K562 (cell line): Measurements from ENCODE around the gene ACOT7. TPM values are rescaled to one million over a fixed set of nuclear protein-coding genes. Genes with fewer than 3 reads are reported as not detected.

ENCODE experiments used
- ATAC-seq: fragments of 200-7000 bp; cut with Tn5 transposase; 3 replicates; pipeline ENCODE4 v1.9.1; 2020; ENCODE audit warnings: moderate library complexity
- BruUV-seq: library from RNA; stranded (reverse); fragments of 400-500 nt; replicated peaks from 2 replicates; lab custom pipeline; 2021; lab: Mats Ljungman, UMichigan
- CTCF ChIA-PET: fragments of 300-600 bp; formaldehyde crosslinking; extraction: SDS; loops from one replicate; lab custom pipeline; 2021; ENCODE audit warnings: low intra/inter-chr PET ratio; lab: Yijun Ruan, JAX
- POLR2A ChIA-PET: fragments of 300-600, 350-650 bp; sonication (Branson Sonifier 250); formaldehyde crosslinking; extraction: SDS; loops from one replicate; lab custom pipeline; 2021; ENCODE audit warnings: antibody characterized with exemption, inconsistent platforms; lab: Yijun Ruan, JAX
- DNase-seq, 4 experiments: peaks; one replicate each; pipeline versions ENCODE4 v3.0.0 to v3.0.0-alpha.2; 2011 to 2018; ENCODE audit warnings: low spot score in 3 of 4, mixed read lengths in 3 of 4; ENCODE audit errors: extremely low read depth in 1 of 4
- FAIRE-seq: peaks from 2 replicates; lab custom pipeline; 2011; peaks lifted over from hg19 to GRCh38; lab: Jason Lieb, UNC
- H2AFZ ChIP-seq: 2 replicates; pipeline ENCODE4 v1.6.0; 2011; ENCODE audit warnings: low read depth, low read length, control low read depth, inconsistent platforms
- H3K27ac ChIP-seq: fragments of 200-600 bp; 3 replicates; pipeline ENCODE4 v1.8.0; 2011; ENCODE audit warnings: low read depth, mild to moderate bottlenecking, control low read depth, inconsistent platforms, low read length, moderate library complexity, mixed read lengths; ENCODE audit errors: extremely low read depth
- H3K27me3 ChIP-seq, 2 experiments: fragments of 300-600 bp in 1 of 2; 2 replicates in 1 of 2; 3 replicates in 1 of 2; pipeline versions ENCODE4 v1.6.0 to v1.8.0; 2011; ENCODE audit warnings: inconsistent platforms in 2 of 2, low read length in 2 of 2, mild to moderate bottlenecking in 1 of 2, mixed read lengths in 1 of 2, moderate library complexity in 1 of 2; ENCODE audit not compliant: control insufficient read depth in 2 of 2, insufficient read depth in 2 of 2
- H3K36me3 ChIP-seq: fragments of 300-600 bp; 3 replicates; pipeline ENCODE4 v1.8.0; 2011; ENCODE audit warnings: mild to moderate bottlenecking, low read length, inconsistent platforms; ENCODE audit not compliant: control insufficient read depth, insufficient read depth
- H3K4me1 ChIP-seq, 2 experiments: fragments of 200-600 bp in 1 of 2; replicated peaks in 1 of 2; 2 replicates in 1 of 2; 3 replicates in 1 of 2; pipeline versions ENCODE4 v1.5.1 to v1.8.0; 2011; ENCODE audit warnings: inconsistent platforms in 2 of 2, low read length in 2 of 2, mild to moderate bottlenecking in 1 of 2, mixed read lengths in 1 of 2, moderate library complexity in 1 of 2; ENCODE audit not compliant: control insufficient read depth in 2 of 2, insufficient read depth in 2 of 2
- H3K4me2 ChIP-seq: 2 replicates; pipeline ENCODE4 v1.6.1; 2011; ENCODE audit warnings: low read length, control low read depth, inconsistent platforms, mixed read lengths; ENCODE audit not compliant: insufficient read depth
- H3K4me3 ChIP-seq: fragments of 200-600 bp; sonication (generic), shearing (Covaris generic); 2 replicates; pipeline ENCODE4 v1.5.1; 2016; ENCODE audit warnings: control low read depth, inconsistent platforms
- H3K79me2 ChIP-seq: fragments of 200-600 bp; 3 replicates; pipeline ENCODE4 v1.8.0; 2011; ENCODE audit warnings: low read length, inconsistent platforms; ENCODE audit not compliant: control insufficient read depth, insufficient read depth
- H3K9ac ChIP-seq, 2 experiments: 2 replicates each; pipeline versions ENCODE4 v1.6.0 to v1.6.1; 2011; ENCODE audit warnings: low read depth in 2 of 2, low read length in 2 of 2, control low read depth in 1 of 2, inconsistent platforms in 1 of 2, mild to moderate bottlenecking in 1 of 2, mixed read lengths in 1 of 2; ENCODE audit not compliant: insufficient read depth in 1 of 2
- H3K9me1 ChIP-seq: one replicate; pipeline ENCODE4 v1.6.0; 2011; ENCODE audit warnings: inconsistent platforms, mild to moderate bottlenecking, low read length, moderate library complexity; ENCODE audit not compliant: control insufficient read depth, insufficient read depth
- H3K9me3 ChIP-seq: replicated peaks from 2 replicates; pipeline ENCODE4 v1.5.1; 2011; ENCODE audit warnings: low read depth, low read length, inconsistent platforms; ENCODE audit not compliant: control insufficient read depth, insufficient read depth
- H4K20me1 ChIP-seq: replicated peaks from 2 replicates; pipeline ENCODE4 v1.6.1; 2011; ENCODE audit warnings: low read length, inconsistent platforms, mixed read lengths; ENCODE audit not compliant: control insufficient read depth, insufficient read depth
- ELF4 ChIP-seq: fragments of 450-650 bp; formaldehyde crosslinking; IDR thresholded peaks from 2 replicates; pipeline ENCODE4 v1.4.0; 2022; ENCODE audit warnings: missing genetic modification characterization
- EP300 ChIP-seq: IDR thresholded peaks from 2 replicates; pipeline ENCODE4 v1.6.1; 2012; ENCODE audit warnings: low read length, improper control_type of control experiment
- FIP1L1 ChIP-seq: fragments of 200-400 bp; formaldehyde crosslinking; IDR thresholded peaks from 2 replicates; pipeline ENCODE4 v1.6.1; 2018; ENCODE audit warnings: mild to moderate bottlenecking, low read depth, low read length; ENCODE audit not compliant: poor library complexity, severe bottlenecking
- MEIS2 ChIP-seq: fragments of 450-650 bp; IDR thresholded peaks from 2 replicates; pipeline ENCODE4 v1.6.1; 2014; ENCODE audit warnings: mild to moderate bottlenecking; ENCODE audit not compliant: partially characterized antibody
- POLR3A ChIP-seq: IDR thresholded peaks from 2 replicates; pipeline ENCODE4 v1.6.1; 2011; ENCODE audit warnings: borderline replicate concordance, mild to moderate bottlenecking, moderate library complexity; ENCODE audit not compliant: insufficient read length, insufficient read depth; ENCODE audit errors: extremely low read depth
- PRMT5 ChIP-seq: sonication (generic); formaldehyde crosslinking; IDR thresholded peaks from 2 replicates; pipeline ENCODE4 v1.5.0; 2020; ENCODE audit warnings: missing genetic modification reagents
- RFX5 ChIP-seq: IDR thresholded peaks from 2 replicates; pipeline ENCODE4 v1.6.1; 2011; ENCODE audit warnings: low read depth, mild to moderate bottlenecking, improper control_type of control experiment, low read length
- SETDB1 ChIP-seq: IDR thresholded peaks from one replicate; pipeline ENCODE4 v1.6.1; 2012; ENCODE audit warnings: low read length, control low read depth, inconsistent platforms
- ZBTB8A ChIP-seq: fragments of 450-650 bp; IDR thresholded peaks from 2 replicates; pipeline ENCODE4 v1.6.1; 2018; ENCODE audit warnings: mild to moderate bottlenecking, moderate library complexity; ENCODE audit not compliant: partially characterized antibody
- ZC3H11A ChIP-seq: IDR thresholded peaks from 2 replicates; pipeline ENCODE4 v1.6.1; 2012; ENCODE audit warnings: low read depth, low read length, improper control_type of control experiment
- WGBS: fragments of 100-300 bp; shearing (Covaris generic); methylation state at CpG from one replicate; pipeline ENCODE4 v1.1.6; 2016; ENCODE audit warnings: low coverage, mixed read lengths; ENCODE audit not compliant: insufficient coverage; ENCODE audit errors: missing lambda C conversion rate; 5-methylcytosine and 5-hydroxymethylcytosine counted together
- in situ Hi-C: fragments of 300-500 bp; cut with MboI; formaldehyde crosslinking; loops from 4 replicates; pipeline ENCODE4 v1.15.0; 2018; ENCODE audit warnings: inconsistent platforms, mixed read lengths
- intact Hi-C: fragments of 100-400 bp; cut with micrococcal nuclease; formaldehyde crosslinking; loops from 2 replicates; pipeline ENCODE4 v1.14.2; 2022
- polyA plus RNA-seq, 8 experiments: library from polyadenylated mRNA; depleted of rRNA in 4 of 8; stranded (reverse) in 5 of 8; unstranded in 3 of 8; fragments of >200 nt; fragmentation: Nextera tagmentation in 2 of 8; fragmentation: Illumina TruSeq in 1 of 8; extraction: Ambion mirVana in 2 of 8; extraction: Trizol in 1 of 8; gene quantifications; 2 replicates each; pipeline versions ENCODE4 v1.2.1 to v1.2.3, GENCODE V29; 2011 to 2014; ENCODE audit warnings: inconsistent platforms in 1 of 8, missing spikeins in 1 of 8
- total RNA-seq, 7 experiments: library from RNA; depleted of rRNA in 6 of 7; stranded (reverse); fragments of >200 nt in 6 of 7; fragmentation: Illumina TruSeq in 2 of 7; extraction: Trizol in 2 of 7; gene quantifications; 2 replicates each; pipeline versions ENCODE4 v1.2.1 to v1.2.3, GENCODE V29; 2011 to 2021; ENCODE audit warnings: low replicate concordance in 1 of 7
- TF ChIP-seq, protein P1 (sequence below): fragments of 450-650 bp; IDR thresholded peaks from 2 replicates; pipeline ENCODE4 v1.6.1; 2016; ENCODE audit warnings: mild to moderate bottlenecking, moderate library complexity

Gene ACOT7
- total and polyA plus RNA-seq, 9 of the 15 experiments (the other 6 are each of a cell fraction or from before 2014, with no cell fraction given), result 7.0 to 92.6 (median 37.2) TPM

DNA sequence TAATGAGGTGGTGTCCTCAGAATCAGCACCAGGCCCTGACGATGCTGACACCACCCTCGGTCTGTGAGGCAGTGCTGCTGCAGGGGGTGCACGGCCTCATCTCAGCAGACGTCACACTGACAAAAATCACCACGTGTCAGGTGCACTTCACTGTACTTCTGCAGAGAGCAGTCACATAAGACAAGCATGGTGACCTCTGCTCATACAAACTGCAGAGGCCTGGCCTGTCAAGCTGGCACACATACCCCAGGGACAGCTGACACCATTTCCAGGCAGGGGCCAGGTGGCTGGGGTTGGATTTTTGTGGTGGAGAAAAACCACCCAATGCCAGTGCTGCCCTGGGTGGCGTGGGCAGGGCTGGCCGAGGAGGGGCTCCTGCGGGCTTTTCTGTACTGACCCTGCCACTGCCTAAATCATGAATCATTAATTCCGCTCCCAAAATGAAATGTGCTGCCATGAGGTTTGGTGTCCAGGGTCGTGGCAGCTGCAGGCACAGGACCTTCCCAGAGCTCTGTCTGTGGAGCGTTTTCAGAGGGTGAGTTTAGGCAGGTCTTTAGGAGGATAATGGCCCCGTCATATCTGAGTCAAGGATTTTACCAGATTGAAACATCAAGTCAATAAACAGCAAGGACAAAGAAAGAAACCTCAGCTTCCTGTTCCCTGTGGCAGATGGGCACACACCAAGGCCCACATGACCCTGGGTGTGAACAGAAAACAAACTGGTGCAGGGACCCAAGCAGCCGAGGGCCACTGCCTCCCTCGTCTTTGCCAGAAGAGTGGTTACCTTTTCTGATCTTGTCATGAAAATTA is 99.3 kb downstream of the ACOT7 start:
- H3K27me3 ChIP-seq, result no peaks in the 10 kb centered on the region
- H3K79me2 ChIP-seq, result no peaks in the 10 kb centered on the region
- intact Hi-C loops, result no loop called here
- 73% methylated on average over 14 of the region's 14 CpGs for WGBS
- in situ Hi-C loops, result no loop called here
- H3K9ac ChIP-seq, result peak overlapping the region in 1 of 2 experiments; percentile 11; a peak in 1 of 4 replicates
- H3K27ac ChIP-seq, result no peak overlapping the region
- peaks cover 0 to 8% of the 10 kb centered on the region in 2 experiments; a peak in 1 of 5 replicates for H3K4me1 ChIP-seq
- ATAC-seq (no peak), DNase-seq (no peak), FAIRE-seq (no peak)
- peaks cover 16% of the 10 kb centered on the region for H4K20me1 ChIP-seq
- H3K4me3 ChIP-seq, result no peak overlapping the region
- CTCF ChIA-PET, result no interaction called here
- no peak overlapping the region for H3K4me2 ChIP-seq
- peaks cover 11% of the 10 kb centered on the region; the same call in 2 of the 3 replicates for H3K36me3 ChIP-seq
- BruUV-seq, result no TSS peak
- H3K9me1 ChIP-seq, result no peaks in the 10 kb centered on the region
- no peaks in the 10 kb centered on the region for H3K9me3 ChIP-seq
- no peak overlapping the region for H2AFZ ChIP-seq
- POLR2A ChIA-PET, result interaction anchor here (0.7 to 0.8 kb wide), 2 partner anchors 9 to 101 kb away, joined by 4 read pairs; no protein-coding TSS in a partner anchor
- TF ChIP-seq EP300, result no peak
- TF ChIP-seq, protein P1, sequence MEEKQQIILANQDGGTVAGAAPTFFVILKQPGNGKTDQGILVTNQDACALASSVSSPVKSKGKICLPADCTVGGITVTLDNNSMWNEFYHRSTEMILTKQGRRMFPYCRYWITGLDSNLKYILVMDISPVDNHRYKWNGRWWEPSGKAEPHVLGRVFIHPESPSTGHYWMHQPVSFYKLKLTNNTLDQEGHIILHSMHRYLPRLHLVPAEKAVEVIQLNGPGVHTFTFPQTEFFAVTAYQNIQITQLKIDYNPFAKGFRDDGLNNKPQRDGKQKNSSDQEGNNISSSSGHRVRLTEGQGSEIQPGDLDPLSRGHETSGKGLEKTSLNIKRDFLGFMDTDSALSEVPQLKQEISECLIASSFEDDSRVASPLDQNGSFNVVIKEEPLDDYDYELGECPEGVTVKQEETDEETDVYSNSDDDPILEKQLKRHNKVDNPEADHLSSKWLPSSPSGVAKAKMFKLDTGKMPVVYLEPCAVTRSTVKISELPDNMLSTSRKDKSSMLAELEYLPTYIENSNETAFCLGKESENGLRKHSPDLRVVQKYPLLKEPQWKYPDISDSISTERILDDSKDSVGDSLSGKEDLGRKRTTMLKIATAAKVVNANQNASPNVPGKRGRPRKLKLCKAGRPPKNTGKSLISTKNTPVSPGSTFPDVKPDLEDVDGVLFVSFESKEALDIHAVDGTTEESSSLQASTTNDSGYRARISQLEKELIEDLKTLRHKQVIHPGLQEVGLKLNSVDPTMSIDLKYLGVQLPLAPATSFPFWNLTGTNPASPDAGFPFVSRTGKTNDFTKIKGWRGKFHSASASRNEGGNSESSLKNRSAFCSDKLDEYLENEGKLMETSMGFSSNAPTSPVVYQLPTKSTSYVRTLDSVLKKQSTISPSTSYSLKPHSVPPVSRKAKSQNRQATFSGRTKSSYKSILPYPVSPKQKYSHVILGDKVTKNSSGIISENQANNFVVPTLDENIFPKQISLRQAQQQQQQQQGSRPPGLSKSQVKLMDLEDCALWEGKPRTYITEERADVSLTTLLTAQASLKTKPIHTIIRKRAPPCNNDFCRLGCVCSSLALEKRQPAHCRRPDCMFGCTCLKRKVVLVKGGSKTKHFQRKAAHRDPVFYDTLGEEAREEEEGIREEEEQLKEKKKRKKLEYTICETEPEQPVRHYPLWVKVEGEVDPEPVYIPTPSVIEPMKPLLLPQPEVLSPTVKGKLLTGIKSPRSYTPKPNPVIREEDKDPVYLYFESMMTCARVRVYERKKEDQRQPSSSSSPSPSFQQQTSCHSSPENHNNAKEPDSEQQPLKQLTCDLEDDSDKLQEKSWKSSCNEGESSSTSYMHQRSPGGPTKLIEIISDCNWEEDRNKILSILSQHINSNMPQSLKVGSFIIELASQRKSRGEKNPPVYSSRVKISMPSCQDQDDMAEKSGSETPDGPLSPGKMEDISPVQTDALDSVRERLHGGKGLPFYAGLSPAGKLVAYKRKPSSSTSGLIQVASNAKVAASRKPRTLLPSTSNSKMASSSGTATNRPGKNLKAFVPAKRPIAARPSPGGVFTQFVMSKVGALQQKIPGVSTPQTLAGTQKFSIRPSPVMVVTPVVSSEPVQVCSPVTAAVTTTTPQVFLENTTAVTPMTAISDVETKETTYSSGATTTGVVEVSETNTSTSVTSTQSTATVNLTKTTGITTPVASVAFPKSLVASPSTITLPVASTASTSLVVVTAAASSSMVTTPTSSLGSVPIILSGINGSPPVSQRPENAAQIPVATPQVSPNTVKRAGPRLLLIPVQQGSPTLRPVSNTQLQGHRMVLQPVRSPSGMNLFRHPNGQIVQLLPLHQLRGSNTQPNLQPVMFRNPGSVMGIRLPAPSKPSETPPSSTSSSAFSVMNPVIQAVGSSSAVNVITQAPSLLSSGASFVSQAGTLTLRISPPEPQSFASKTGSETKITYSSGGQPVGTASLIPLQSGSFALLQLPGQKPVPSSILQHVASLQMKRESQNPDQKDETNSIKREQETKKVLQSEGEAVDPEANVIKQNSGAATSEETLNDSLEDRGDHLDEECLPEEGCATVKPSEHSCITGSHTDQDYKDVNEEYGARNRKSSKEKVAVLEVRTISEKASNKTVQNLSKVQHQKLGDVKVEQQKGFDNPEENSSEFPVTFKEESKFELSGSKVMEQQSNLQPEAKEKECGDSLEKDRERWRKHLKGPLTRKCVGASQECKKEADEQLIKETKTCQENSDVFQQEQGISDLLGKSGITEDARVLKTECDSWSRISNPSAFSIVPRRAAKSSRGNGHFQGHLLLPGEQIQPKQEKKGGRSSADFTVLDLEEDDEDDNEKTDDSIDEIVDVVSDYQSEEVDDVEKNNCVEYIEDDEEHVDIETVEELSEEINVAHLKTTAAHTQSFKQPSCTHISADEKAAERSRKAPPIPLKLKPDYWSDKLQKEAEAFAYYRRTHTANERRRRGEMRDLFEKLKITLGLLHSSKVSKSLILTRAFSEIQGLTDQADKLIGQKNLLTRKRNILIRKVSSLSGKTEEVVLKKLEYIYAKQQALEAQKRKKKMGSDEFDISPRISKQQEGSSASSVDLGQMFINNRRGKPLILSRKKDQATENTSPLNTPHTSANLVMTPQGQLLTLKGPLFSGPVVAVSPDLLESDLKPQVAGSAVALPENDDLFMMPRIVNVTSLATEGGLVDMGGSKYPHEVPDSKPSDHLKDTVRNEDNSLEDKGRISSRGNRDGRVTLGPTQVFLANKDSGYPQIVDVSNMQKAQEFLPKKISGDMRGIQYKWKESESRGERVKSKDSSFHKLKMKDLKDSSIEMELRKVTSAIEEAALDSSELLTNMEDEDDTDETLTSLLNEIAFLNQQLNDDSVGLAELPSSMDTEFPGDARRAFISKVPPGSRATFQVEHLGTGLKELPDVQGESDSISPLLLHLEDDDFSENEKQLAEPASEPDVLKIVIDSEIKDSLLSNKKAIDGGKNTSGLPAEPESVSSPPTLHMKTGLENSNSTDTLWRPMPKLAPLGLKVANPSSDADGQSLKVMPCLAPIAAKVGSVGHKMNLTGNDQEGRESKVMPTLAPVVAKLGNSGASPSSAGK, result no peak
- no peak for TF ChIP-seq SETDB1
- no peak for TF ChIP-seq ZC3H11A
- no peak for TF ChIP-seq MEIS2
- TF ChIP-seq POLR3A, result no peak
- TF ChIP-seq FIP1L1, result no peak
- TF ChIP-seq ELF4 (CRISPR knock-in tag), result no peak
- no peak for TF ChIP-seq RFX5
- TF ChIP-seq PRMT5 (CRISPR knock-in tag), result no peak
- no peak for TF ChIP-seq ZBTB8A
